K562 treated with DMSO at 1 percent for 48 hours (cell line): ENCODE measurements around the gene SYPL2. TPM values are rescaled to one million over a fixed set of nuclear protein-coding genes. Genes with fewer than 3 reads are reported as not detected.

ENCODE experiments used
- total RNA-seq: library from RNA; unstranded; fragments of 300-600 nt; gene quantifications from 2 replicates; pipeline ENCODE4 v1.2.3, GENCODE V29; 2022; ENCODE audit warnings: low replicate concordance; ENCODE audit errors: extremely low read depth

The SYPL2 gene
- not detected in 2 replicates for total RNA-seq

GRCh38 chr1:109466452-109467300, at the start of gene SYPL2:
Gene SYPL2 (plus strand): TSS chr1:109466546. CDS start chr1:109466844, 298 bp downstream.

GRCh38 chr1:109426281-109427170, 39.8 kb upstream of the SYPL2 start, which contains the start of gene PSMA5:
Gene PSMA5 (minus strand): TSS chr1:109426448. CDS start chr1:109426330, 118 bp downstream.

GRCh38 chr1:109483672-109484518, 17.5 kb downstream of the SYPL2 start, which contains the start of gene ATXN7L2:
Gene ATXN7L2 (plus strand): TSS chr1:109483905. CDS start chr1:109483954, 49 bp downstream.

GRCh38 chr1:109493805-109494539, 27.6 kb downstream of the SYPL2 start, which contains the start of gene CYB561D1:
Gene CYB561D1 (plus strand): TSS chr1:109494094. CDS start chr1:109494140, 46 bp downstream.

GRCh38 chr1:109509176-109510134, 43.1 kb downstream of the SYPL2 start, which contains the start of gene AMIGO1:
Gene AMIGO1 (minus strand): TSS chr1:109509727. CDS start chr1:109508912, 815 bp downstream.

Other genes with a start within 250 kb of the SYPL2 start
- gene CELSR2, start 217.0 kb upstream of the SYPL2 start, total RNA-seq, result not detected in 2 replicates
- gene PSRC1, start 183.4 kb upstream of the SYPL2 start, total RNA-seq, result not detected in 2 replicates
- not detected in 2 replicates for gene MYBPHL, start 159.5 kb upstream of the SYPL2 start, total RNA-seq
- not detected in 2 replicates for gene SORT1, start 68.6 kb upstream of the SYPL2 start, total RNA-seq
- gene PSMA5, start 40.1 kb upstream of the SYPL2 start, total RNA-seq, result not detected in 2 replicates
- not detected in 2 replicates for gene ATXN7L2, start 17.4 kb downstream of the SYPL2 start, total RNA-seq
- gene CYB561D1, start 27.5 kb downstream of the SYPL2 start, total RNA-seq, result not detected in 2 replicates
- not detected in 2 replicates for gene AMIGO1, start 43.2 kb downstream of the SYPL2 start, total RNA-seq
- not detected in 2 replicates for gene GPR61, start 73.3 kb downstream of the SYPL2 start, total RNA-seq
- gene GNAI3, start 82.1 kb downstream of the SYPL2 start, total RNA-seq, result not detected in 2 replicates
- not detected in 2 replicates for gene GNAT2, start 153.1 kb downstream of the SYPL2 start, total RNA-seq
- 959 TPM in 1 of 2 replicates, not detected in the other for gene AMPD2, start 153.3 kb downstream of the SYPL2 start, total RNA-seq
- gene GSTM4, start 189.6 kb downstream of the SYPL2 start, total RNA-seq, result not detected in 2 replicates
- not detected in 2 replicates for gene GSTM2, start 201.5 kb downstream of the SYPL2 start, total RNA-seq
- gene GSTM1, start 221.3 kb downstream of the SYPL2 start, total RNA-seq, result not detected in 2 replicates
- not detected in 2 replicates for gene GSTM5, start 245.7 kb downstream of the SYPL2 start, total RNA-seq